HK-2 (cell line): Measurements from ENCODE around the gene KCTD10.
"Not testable (repeated sequence)": the region's sequence is repeated elsewhere in the genome, so short reads cannot be mapped to it uniquely, and the experiment has no call there.

Experiments used
- DNase-seq: peaks from one replicate; pipeline ENCODE4 v3.0.0-alpha.2; 2018; ENCODE audit not compliant: unreplicated experiment

Gene KCTD10

DNA sequence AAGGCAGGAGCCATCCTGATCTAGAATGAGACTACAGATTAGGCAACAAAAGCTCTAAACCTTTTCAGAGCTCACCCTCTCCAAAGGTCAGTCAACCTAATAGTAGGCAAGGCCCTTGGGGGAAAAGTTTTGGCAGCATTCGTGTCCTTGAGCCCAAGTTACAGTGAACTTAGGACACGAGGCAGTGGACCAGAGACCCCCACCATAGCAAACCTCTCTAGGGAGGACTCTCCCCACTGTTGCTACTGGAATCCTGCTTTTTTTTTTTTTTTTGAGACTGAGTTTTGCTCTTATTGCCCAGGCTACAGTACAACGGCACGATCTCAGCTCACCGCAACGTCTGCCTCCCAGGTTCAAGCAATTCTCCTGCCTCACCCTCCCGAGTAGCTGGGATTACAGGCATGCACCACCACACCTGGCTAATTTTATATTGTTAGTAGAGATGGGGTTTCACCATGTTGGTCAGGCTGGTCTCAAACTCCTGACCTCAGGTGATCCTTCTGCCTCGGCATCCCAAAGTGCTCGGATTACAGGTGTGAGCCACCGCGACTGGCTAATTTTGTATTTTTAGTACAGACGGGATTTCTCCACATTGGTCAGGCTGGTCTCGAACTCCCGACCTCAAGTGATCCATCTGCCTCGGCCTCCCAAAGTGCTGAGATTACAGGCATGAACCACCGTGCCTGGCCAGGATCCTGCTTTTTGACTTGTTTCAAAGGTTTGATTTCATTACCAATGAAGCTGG, 3.4 kb downstream of the KCTD10 start:
- not testable (repeated sequence) for DNase-seq

GRCh38 chr12:109473006-109473405, 4.1 kb downstream of the KCTD10 start:
- DNase-seq, result no peak

DNA sequence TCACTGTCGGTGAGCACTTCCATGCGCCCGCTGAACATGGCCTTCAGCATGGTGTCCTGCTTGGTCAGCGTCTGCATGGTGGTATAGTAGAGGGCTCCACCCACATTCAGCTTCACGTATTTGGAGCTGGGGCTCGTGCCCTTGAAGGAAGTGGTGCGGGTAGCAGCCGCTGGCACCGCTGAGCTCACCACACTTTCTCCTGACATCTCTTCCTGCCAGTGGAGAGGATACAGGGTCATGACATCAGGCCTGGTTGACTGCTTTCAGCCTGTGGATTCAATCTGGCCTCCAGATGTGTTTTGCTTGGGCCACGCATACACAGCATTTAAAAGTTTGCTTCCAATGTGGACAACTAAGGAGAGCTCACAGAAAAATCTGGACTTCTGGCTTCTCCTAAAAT, 7.6 kb downstream of the KCTD10 start:
- DNase-seq, result no peak

DNA sequence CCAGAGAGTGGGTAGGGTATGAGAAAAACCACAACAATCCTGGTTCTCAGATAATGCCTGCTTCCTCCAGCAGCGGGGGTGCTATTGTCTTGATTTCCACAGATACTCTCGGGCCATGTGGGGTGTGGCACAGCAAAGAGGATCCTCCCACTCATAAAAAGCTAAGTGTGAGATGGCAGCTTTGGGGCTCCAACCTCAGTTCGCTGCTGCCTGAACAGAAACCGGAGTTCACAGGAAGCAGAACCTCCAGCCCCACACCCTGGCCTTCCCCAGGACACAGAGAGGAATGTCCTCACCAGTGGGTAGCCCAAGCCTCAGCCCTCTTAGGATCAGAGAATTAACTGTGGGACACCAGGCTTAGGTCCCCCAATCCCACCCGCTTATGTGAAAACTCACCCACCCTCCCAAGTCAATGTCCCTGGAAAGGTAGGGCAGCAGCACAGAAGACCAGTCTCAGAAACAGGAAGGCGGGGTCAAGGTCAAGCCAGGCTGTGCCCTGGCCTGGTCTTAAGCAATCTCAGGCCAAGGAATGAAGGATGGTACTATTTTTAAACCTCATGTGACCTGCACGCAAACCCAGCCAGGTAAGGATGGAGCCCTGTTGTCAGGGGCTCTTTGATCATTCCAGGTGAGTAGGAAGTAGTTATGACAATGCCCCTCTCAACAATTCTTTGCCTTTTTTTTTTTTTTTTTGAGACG, 9.0 kb downstream of the KCTD10 start:
- no peak for DNase-seq

DNA sequence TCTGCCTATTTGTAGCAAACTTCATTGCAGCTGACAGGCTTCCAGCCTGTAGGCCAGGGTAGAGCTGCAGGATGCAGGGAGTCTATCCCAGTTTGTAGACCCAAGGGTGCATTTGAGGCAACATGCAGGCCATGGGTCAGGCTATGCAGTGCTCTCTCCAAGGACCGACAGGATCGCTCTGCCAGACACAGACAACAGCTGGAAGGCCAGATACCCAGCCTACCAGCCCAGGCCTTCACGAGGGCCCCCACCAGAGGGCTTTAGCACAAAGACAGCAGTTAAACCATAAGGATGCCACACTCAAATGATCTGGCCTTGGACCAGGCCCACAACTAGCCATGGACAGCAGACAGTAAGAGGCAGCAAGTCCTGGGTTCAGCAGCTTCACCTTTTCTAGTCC, 10.3 kb downstream of the KCTD10 start:
- no peak for DNase-seq

DNA sequence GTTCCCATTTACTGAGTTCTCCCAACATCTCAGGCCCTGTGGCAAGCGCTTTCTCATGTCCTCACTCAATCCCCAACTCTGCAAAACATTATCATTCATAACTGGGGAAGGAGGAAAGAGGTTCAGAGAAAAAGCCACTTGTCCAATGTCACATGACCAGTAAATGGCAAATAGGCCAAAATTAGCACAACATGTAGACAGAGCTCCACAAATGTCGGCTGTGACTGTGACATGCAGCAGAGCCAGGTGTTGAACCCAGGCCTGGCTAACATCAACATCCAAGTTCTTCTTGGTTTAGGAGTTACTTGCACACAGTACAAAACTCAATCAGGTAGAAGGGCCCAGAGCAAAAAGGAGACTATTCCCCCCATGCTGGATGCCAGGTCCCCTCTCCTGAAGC, 10.8 kb downstream of the KCTD10 start:
- DNase-seq, result no peak

DNA sequence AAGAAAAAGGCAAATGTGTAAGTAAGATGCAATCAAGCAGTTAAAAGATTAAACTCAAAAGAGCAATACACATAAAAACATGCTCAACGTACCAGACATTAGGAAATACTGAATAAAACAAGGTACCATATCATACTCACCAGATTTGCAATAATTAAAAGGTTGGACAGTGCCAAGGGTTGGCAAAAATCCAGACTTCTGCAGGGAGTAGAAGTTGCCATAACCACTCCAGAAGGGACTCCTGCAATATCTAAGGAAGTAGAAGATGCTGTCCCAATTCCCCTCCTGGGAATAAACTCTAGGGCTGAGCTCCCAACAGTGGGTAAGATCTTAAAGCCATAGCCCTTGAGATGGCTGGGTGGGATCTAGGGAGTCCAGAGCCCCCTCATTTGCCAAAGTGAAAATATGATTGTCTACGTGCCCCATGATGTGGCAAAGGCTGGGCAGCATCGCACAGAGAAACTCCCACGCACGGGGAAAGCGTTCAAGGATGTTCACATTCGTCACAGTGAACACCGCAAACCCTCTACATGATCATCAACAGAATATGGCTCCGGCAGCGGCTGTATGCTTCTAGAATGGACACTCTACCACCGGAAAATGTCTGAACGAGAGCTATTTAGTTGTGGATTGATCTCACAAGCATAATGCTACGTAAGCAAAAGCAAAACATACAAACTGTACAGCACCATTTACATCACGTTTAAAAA, 12.3 kb downstream of the KCTD10 start:
- DNase-seq, result no peak

GRCh38 chr12:109463756-109464155, 13.3 kb downstream of the KCTD10 start:
- DNase-seq, result peak; percentile 24

- DNase-seq, result peak; percentile 77
These were observed 14.0 kb downstream of the KCTD10 start for GRCh38 chr12:109462868-109463692.

DNA sequence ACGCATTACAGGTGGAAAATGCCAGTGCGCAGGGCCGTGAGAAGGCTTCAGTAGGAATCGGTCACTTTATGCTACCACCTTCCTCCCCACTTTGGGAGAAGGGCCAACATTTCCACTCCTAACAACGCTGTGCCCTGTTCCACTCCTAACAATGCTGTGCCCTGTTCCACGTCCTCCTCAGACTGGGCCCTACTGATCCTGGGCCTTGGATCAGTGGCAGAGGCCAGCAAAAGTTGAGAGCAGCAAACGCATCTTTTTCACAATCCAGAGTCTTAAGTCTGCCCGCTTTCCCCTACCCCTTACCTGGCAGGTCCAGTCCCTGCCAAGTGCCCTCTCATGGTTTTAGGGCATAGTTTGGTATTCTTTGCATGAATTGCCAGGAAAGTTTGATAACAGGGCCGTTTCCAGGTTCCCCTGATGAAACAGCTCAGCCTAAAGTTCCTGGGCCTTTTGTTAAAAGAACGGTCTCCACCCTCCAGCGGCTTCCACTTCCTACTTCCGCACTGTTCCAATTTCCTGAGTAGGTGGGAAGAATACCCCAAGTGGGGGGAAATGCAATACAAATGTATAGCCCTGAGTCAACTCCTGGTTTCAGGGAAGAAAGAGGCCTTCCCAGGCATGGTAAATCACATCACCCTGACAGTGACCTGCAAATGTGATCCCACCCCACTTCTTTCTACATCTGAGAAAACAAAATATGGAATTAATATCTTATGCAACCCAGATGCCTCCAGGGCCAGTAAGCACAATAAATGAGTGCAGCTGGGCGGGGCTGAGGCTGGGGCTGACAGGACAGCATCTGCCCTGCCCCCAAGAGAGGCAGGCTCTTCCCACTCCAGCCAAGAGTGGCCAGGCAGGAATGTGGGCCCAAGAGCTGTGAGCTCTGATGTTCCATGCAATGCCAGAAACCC, 15.0 kb downstream of the KCTD10 start:
- DNase-seq, result peak; percentile 61

GRCh38 chr12:109461049-109461845, 15.9 kb downstream of the KCTD10 start:
- peak; percentile 49 for DNase-seq

- no peak for DNase-seq
These were observed 16.6 kb downstream of the KCTD10 start for GRCh38 chr12:109460538-109460937.

DNA sequence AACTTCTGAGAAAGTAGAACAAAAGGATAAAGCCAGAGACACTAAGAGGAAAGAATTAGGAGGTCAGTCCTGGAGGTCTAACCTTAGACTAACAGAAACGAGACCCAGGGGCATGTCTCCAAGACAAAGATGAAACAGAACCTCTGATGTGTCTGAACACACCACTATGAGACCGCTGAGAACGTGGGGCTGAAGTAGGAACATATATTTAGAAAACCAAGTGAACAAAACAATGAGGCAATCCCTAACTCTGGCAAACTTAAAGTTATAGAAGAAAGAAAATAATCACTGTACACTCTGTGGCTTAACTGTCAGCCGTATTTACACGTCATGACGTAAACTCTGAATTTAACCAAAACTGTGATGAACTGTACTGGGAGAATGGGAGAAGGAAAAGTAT, 17.9 kb downstream of the KCTD10 start:
- no peak for DNase-seq

DNA sequence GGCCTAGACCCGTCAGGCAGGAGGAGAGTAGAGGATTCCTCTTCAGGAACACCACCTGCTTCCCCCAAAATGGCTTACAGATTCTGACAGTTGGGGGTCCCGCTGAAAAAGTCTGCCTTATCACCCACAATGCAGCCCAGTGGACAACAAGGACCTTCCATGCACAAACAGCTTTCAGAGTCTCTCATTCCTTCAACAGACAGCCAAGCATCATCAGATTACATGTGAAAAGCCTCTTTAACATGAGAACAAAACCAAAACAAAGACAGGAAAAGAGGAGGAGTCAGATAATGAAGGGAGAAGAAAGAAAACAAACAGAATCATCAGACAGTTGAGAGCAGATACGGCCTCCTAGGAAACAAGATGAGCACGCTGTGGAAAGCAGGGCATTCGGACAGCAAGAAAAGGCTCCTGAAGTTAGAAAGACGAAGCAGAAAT, 18.3 kb downstream of the KCTD10 start:
- no peak for DNase-seq

DNA sequence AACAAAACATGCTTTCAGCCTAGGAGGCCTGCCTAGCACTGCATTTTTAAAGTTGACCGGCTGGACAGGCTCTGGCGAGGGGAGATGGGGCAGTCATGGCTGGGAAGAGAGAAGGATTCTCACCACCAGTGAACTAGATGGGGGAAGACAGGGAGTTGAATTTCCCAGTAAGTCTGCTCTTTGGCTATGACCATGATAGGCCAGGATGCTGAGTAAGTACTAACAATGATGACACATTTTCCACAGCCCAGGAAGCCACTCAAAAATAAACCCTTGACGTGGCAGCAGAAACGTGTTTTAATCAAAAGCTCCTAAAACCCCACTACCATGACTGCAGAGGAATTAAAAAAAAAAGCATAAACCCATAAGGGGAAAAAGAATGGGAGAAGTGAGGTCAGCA, 19.0 kb downstream of the KCTD10 start:
- DNase-seq, result no peak

DNA sequence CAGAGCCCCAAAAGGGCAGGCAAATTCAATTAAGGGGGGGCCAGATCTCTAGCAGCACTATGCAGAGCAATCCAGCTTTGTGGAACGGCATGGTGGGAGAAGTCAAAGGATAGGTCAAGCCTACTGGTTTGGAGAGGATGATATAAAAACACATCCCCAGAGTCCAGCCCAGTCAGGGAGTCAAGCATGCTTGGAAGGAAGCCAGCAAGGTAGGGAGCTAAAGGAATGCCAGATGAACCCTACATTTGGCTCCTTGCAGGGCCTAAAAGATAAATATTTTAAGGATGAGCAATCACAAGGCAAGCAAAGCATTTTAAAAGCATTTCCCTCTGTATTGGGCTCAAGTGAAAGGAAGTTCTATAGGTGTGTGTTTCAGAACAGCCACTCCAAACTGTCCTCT, 21.4 kb downstream of the KCTD10 start:
- DNase-seq, result no peak

DNA sequence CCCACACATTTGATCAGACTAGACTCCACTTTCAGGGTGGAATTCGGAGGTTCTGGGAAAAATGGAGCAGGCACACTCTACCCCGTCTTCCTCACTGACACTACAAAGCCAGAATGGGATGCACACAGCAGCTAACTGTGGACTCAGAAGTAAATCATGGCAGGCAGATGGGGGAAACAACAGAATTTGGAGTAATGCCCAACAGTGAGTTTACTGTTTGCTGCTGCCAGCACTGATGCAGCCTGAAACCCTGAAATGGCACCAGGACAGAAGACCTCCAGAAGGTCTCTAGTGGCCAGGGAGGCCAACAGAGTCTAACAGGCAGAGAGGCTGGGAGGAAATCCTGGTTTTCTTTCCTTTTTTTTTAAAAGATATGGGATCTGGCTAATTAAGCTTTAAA, 24.6 kb downstream of the KCTD10 start:
- no peak for DNase-seq

DNA sequence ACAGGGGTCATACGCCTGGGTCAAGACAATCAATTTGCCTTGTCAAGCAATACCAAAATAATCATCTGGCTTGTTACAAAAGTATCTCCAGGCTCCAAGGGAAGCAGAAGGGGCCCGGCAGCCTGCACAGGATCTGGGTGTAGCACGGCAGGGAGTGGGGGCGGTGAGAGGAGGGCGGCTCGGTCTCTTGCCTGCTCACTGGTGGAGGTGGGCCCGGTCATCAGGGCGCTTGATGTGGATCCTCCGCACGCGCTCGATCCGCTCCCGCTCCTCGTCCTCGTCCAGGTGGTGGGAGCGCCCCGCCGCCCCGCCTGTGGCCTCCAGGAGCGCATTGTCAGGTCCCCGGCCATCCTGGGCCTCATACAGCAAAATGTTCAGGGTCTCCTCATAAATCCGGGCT, 25.7 kb downstream of the KCTD10 start:
- DNase-seq, result no peak

- DNase-seq, result no peak
These were observed 26.1 kb downstream of the KCTD10 start for GRCh38 chr12:109450980-109451379.
